ENCODE measurements around the gene ARHGAP24.
"Not testable (repeated sequence)": the region's sequence is repeated elsewhere in the genome, so short reads cannot be mapped to it uniquely, and the experiment has no call there.

GRCh38 chr4:85518526-85518925 is 43.6 kb downstream of the ARHGAP24 start:
- not testable (repeated sequence) for TF ChIP-seq CTCF (IDR thresholded peaks at IDR 0.05; ENCODE audit: insufficient read depth, low read length, poor library complexity, severe bottlenecking); EZH2phosphoT487 (conservative IDR thresholded peaks at IDR 0.05; ENCODE audit: low read length)
